Progenitor cell of endocrine pancreas (in vitro differentiated cells): ENCODE measurements around the gene COG5. TPM values are rescaled to one million over a fixed set of nuclear protein-coding genes. Genes with fewer than 3 reads are reported as not detected.

Experiments
- DNase-seq: peaks from one replicate; pipeline ENCODE4 v3.0.0; 2021; ENCODE audit warnings: low spot score; ENCODE audit not compliant: unreplicated experiment
- H3K27ac Mint-ChIP-seq: 2 replicates; pipeline ENCODE4 v1.8.0; 2021; ENCODE audit warnings: mild to moderate bottlenecking, moderate library complexity, mixed read lengths
- H3K27me3 Mint-ChIP-seq: 2 replicates; pipeline ENCODE4 v1.8.0; 2021; ENCODE audit warnings: mixed read lengths
- H3K36me3 Mint-ChIP-seq: 2 replicates; pipeline ENCODE4 v1.8.0; 2022; ENCODE audit warnings: mixed read lengths; ENCODE audit not compliant: insufficient read depth
- H3K4me1 Mint-ChIP-seq: 2 replicates; pipeline ENCODE4 v1.8.0; 2021; ENCODE audit warnings: low read depth, mixed read lengths
- H3K4me3 Mint-ChIP-seq: 2 replicates; pipeline ENCODE4 v1.8.0; 2021; ENCODE audit warnings: low read depth, mild to moderate bottlenecking, moderate library complexity, mixed read lengths
- H3K9me3 Mint-ChIP-seq: 2 replicates; pipeline ENCODE4 v1.8.0; 2021; ENCODE audit warnings: low read depth, mixed read lengths
- CTCF ChIP-seq: fragments of 200-600 bp; sonication (generic); IDR thresholded peaks from one replicate; pipeline ENCODE4 v1.5.0; 2021; ENCODE audit warnings: antibody characterized with exemption, mild to moderate bottlenecking; ENCODE audit not compliant: unreplicated experiment
- total RNA-seq: library from RNA; stranded (reverse); gene quantifications from 2 replicates; pipeline ENCODE4 v1.2.1, GENCODE V29; 2021

Gene COG5
- total RNA-seq, 1 donor from 2014 or later, result 49.0 TPM

- Mint-ChIP-seq H3K27me3 (no peaks in the 10 kb centered on the region), H3K4me3 (no peak overlapping the region), H3K9me3 (peaks cover 4% of the 10 kb centered on the region), H3K36me3 (peaks cover 11% of the 10 kb centered on the region), H3K27ac (no peak overlapping the region), H3K4me1 (no peaks in the 10 kb centered on the region)
- no peak for TF ChIP-seq CTCF
- DNase-seq, result no peak
Observed at GRCh38 chr7:107213193-107213788, 350.4 kb downstream of the COG5 start.

GRCh38 chr7:107212725-107213124, 351.0 kb downstream of the COG5 start:
- TF ChIP-seq CTCF, result no peak
- Mint-ChIP-seq H3K9me3 (peaks cover 4% of the 10 kb centered on the region), H3K4me3 (no peak overlapping the region), H3K4me1 (no peaks in the 10 kb centered on the region), H3K27ac (no peak overlapping the region), H3K27me3 (no peaks in the 10 kb centered on the region), H3K36me3 (peaks cover 11% of the 10 kb centered on the region)
- no peak for DNase-seq

GRCh38 chr7:107210400-107210799, 353.3 kb downstream of the COG5 start:
- DNase-seq, result no peak
- no peak overlapping the region for H3K27ac Mint-ChIP-seq
- H3K27me3 Mint-ChIP-seq, result no peaks in the 10 kb centered on the region
- peaks cover 11% of the 10 kb centered on the region for H3K36me3 Mint-ChIP-seq
- no peak for TF ChIP-seq CTCF
- H3K9me3 Mint-ChIP-seq, result peaks cover 4% of the 10 kb centered on the region
- H3K4me1 Mint-ChIP-seq, result no peaks in the 10 kb centered on the region
- H3K4me3 Mint-ChIP-seq, result no peak overlapping the region

- no peak for DNase-seq
- Mint-ChIP-seq H3K27ac (no peak overlapping the region), H3K9me3 (no peaks in the 10 kb centered on the region), H3K4me3 (no peak overlapping the region), H3K4me1 (no peaks in the 10 kb centered on the region), H3K27me3 (no peaks in the 10 kb centered on the region), H3K36me3 (peaks cover 13% of the 10 kb centered on the region)
- TF ChIP-seq CTCF, result no peak
Observed at GRCh38 chr7:107209565-107209964, 354.2 kb downstream of the COG5 start.

- H3K4me1 Mint-ChIP-seq, result no peaks in the 10 kb centered on the region
- no peak for DNase-seq
- peaks cover 16% of the 10 kb centered on the region for H3K36me3 Mint-ChIP-seq
- no peak for TF ChIP-seq CTCF
- no peak overlapping the region for H3K27ac Mint-ChIP-seq
- H3K4me3 Mint-ChIP-seq, result no peak overlapping the region
- H3K9me3 Mint-ChIP-seq, result no peaks in the 10 kb centered on the region
- no peaks in the 10 kb centered on the region for H3K27me3 Mint-ChIP-seq
Observed at GRCh38 chr7:107208563-107208962, 355.2 kb downstream of the COG5 start.
